ENCODE results near the gene SLC2A11. TPM values are rescaled to one million over a fixed set of nuclear protein-coding genes. Genes with fewer than 3 reads are reported as not detected.
"Not testable (repeated sequence)": the region's sequence is repeated elsewhere in the genome, so short reads cannot be mapped to it uniquely, and the experiment has no call there.

SLC2A11 gene
- total and polyA plus RNA-seq, 9 donors: 13.7 to 25.3 (median 16.8) TPM

GRCh38 chr22:23901600-23901999 is 43.9 kb downstream of the SLC2A11 start:
- TF ChIP-seq CTCF (IDR thresholded peaks at IDR 0.05) (no peak), EP300 (IDR thresholded peaks at IDR 0.05) (no peak), POLR2A (IDR thresholded peaks at IDR 0.05) (no peak)
- Histone ChIP-seq H3K4me1 (ENCODE audit: insufficient read depth) (no peaks in the 10 kb centered on the region), H3K4me3 (no peak overlapping the region), H3K9me3 (no peaks in the 10 kb centered on the region), H3K36me3 (no peaks in the 10 kb centered on the region), H3K27ac (no peak overlapping the region), H3K27me3 (no peaks in the 10 kb centered on the region)
- intact Hi-C loops (cut with DNase I): no loop called here
- WGBS, 3 donors: 82 to 89% (median 86%) methylated on average over 4 of the region's 4 CpGs
- DNase-seq: no peak

- intact Hi-C loops (cut with DNase I): no loop called here
- no peak overlapping the region for H3K27ac ChIP-seq
- H3K36me3 ChIP-seq: no peaks in the 10 kb centered on the region
- whole genome bisulfite sequencing, 3 donors: 69 to 89% (median 81%) methylated on average over 8 of the region's 8 CpGs
- H3K9me3 ChIP-seq: no peaks in the 10 kb centered on the region
- H3K4me1 ChIP-seq (ENCODE audit: insufficient read depth): no peaks in the 10 kb centered on the region
- TF ChIP-seq POLR2A (IDR thresholded peaks at IDR 0.05): no peak
- no peak for TF ChIP-seq CTCF (IDR thresholded peaks at IDR 0.05)
- TF ChIP-seq EP300 (IDR thresholded peaks at IDR 0.05): no peak
- DNase-seq: no peak
- H3K27me3 ChIP-seq: no peaks in the 10 kb centered on the region
- no peak overlapping the region for H3K4me3 ChIP-seq
Observed at GRCh38 chr22:23903328-23903971, 45.8 kb downstream of the SLC2A11 start.

- no peak overlapping the region for H3K27ac ChIP-seq
- no peaks in the 10 kb centered on the region for H3K9me3 ChIP-seq
- intact Hi-C loops (cut with DNase I): no loop called here
- no peaks in the 10 kb centered on the region for H3K27me3 ChIP-seq
- H3K4me3 ChIP-seq: no peak overlapping the region
- H3K4me1 ChIP-seq (ENCODE audit: insufficient read depth): no peaks in the 10 kb centered on the region
- H3K36me3 ChIP-seq: no peaks in the 10 kb centered on the region
- no peak for TF ChIP-seq EP300 (IDR thresholded peaks at IDR 0.05)
- TF ChIP-seq POLR2A (IDR thresholded peaks at IDR 0.05): no peak
- TF ChIP-seq CTCF (IDR thresholded peaks at IDR 0.05): no peak
- WGBS, 3 donors: 69 to 74% (median 74%) methylated on average over 5 of the region's 5 CpGs
- no peak for DNase-seq
Observed at GRCh38 chr22:23904573-23905254, 47.0 kb downstream of the SLC2A11 start.

GRCh38 chr22:23906641-23907040 is 49.0 kb downstream of the SLC2A11 start:
- no peaks in the 10 kb centered on the region for H3K36me3 ChIP-seq
- H3K9me3 ChIP-seq: no peaks in the 10 kb centered on the region
- no peak overlapping the region for H3K27ac ChIP-seq
- no peak overlapping the region for H3K4me3 ChIP-seq
- H3K4me1 ChIP-seq (ENCODE audit: insufficient read depth): peaks cover 2% of the 10 kb centered on the region
- 92 to 96% (median 96%) methylated on average over 4 of the region's 4 CpGs for WGBS, 3 donors
- intact Hi-C loops (cut with DNase I): no loop called here
- no peaks in the 10 kb centered on the region for H3K27me3 ChIP-seq
- no peak for DNase-seq
- no peak for TF ChIP-seq CTCF (IDR thresholded peaks at IDR 0.05)
- no peak for TF ChIP-seq POLR2A (IDR thresholded peaks at IDR 0.05)
- no peak for TF ChIP-seq EP300 (IDR thresholded peaks at IDR 0.05)

GRCh38 chr22:23907423-23907822 is 49.7 kb downstream of the SLC2A11 start:
- not testable (repeated sequence) for DNase-seq; H3K4me1 ChIP-seq (ENCODE audit: insufficient read depth)
- WGBS, 3 donors: 68 to 75% (median 71%) methylated on average over 10 of the region's 10 CpGs

More at GRCh38 chr22:23907423-23907822, 49.7 kb downstream of the SLC2A11 start:
- H3K27me3 ChIP-seq; H3K27ac ChIP-seq; intact Hi-C loops (cut with DNase I); H3K36me3 ChIP-seq; H3K9me3 ChIP-seq; H3K4me3 ChIP-seq: not testable (repeated sequence)
